ENCODE results near the gene TBC1D1. TPM values are rescaled to one million over a fixed set of nuclear protein-coding genes. Genes with fewer than 3 reads are reported as not detected.

The TBC1D1 gene
- total RNA-seq, 1 experiment from 2014 or later: 89.0 TPM

DNA sequence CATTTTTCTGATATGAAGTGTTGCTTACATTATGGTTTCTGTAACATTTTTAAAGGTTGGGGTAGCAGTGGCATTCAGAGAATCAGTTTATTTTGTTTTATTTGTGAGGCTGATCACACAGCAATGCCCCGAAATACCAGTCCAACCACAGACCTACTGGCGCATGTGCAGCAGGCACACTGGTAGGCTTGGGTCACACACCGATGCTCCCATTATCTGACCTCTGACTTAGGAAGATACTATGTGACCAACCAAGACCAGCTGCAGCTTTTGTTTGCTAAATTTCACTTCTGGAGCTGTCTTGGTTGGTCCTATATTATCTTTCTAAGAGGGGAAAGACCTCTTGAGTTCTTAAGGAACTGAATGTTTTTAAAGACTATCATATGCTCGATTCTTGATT is 45.7 kb upstream of the TBC1D1 start:
- Histone ChIP-seq H3K9ac (ENCODE audit: low read length) (no peak overlapping the region), H3F3A (ENCODE audit: low read length, unreplicated experiment) (no peaks in the 10 kb centered on the region), H3K79me2 (ENCODE audit: low read length) (no peaks in the 10 kb centered on the region), H3K9me3 (ENCODE audit: low read length) (no peaks in the 10 kb centered on the region), H4K20me1 (ENCODE audit: low read length) (no peaks in the 10 kb centered on the region), H3K9me2 (replicated peaks; ENCODE audit: low read length) (no peaks in the 10 kb centered on the region), H3K27me3 (ENCODE audit: low read length) (no peaks in the 10 kb centered on the region), H3K4me3 (ENCODE audit: low read length) (no peak overlapping the region), H2AFZ (ENCODE audit: low read length) (no peak overlapping the region), H3K4me1 (ENCODE audit: insufficient read depth, low read length) (no peaks in the 10 kb centered on the region), H3K4me2 (ENCODE audit: low read length) (no peak overlapping the region), H3K36me3 (ENCODE audit: low read depth, low read length) (peaks cover 13% of the 10 kb centered on the region; the same call in 1 of the 2 replicates), H3K27ac (ENCODE audit: low read length) (no peak overlapping the region)
- CTCF ChIA-PET: no interaction called here
- no TSS peak for BruUV-seq (replicated peaks)
- TF ChIP-seq EZH2phosphoT487 (IDR thresholded peaks at IDR 0.05; ENCODE audit: borderline replicate concordance, low read length) (no peak), CTCF (conservative IDR thresholded peaks at IDR 0.05; ENCODE audit: low read depth, low read length) (no peak), EZH2 (IDR thresholded peaks at IDR 0.05; ENCODE audit: low read length, unreplicated experiment) (no peak)
- ATAC-seq (no peak), DNase-seq (no peak)
- intact Hi-C loops (cut with micrococcal nuclease): no loop called here
- POLR2A ChIA-PET (ENCODE audit: unreplicated experiment): no interaction called here

GRCh38 chr4:37847311-37847884 is 43.5 kb upstream of the TBC1D1 start:
- ChIA-PET POLR2A (ENCODE audit: unreplicated experiment) (no interaction called here), CTCF (interaction anchor here (0.6 kb wide), 1 partner anchor 23 kb away, joined by 4 read pairs; no protein-coding TSS in a partner anchor)
- Histone ChIP-seq H3K9me3 (ENCODE audit: low read length) (no peaks in the 10 kb centered on the region), H3F3A (ENCODE audit: low read length, unreplicated experiment) (no peaks in the 10 kb centered on the region), H3K9me2 (replicated peaks; ENCODE audit: low read length) (no peaks in the 10 kb centered on the region), H3K27ac (ENCODE audit: low read length) (no peak overlapping the region), H3K4me3 (ENCODE audit: low read length) (no peak overlapping the region), H3K79me2 (ENCODE audit: low read length) (no peaks in the 10 kb centered on the region), H3K4me2 (ENCODE audit: low read length) (no peak overlapping the region), H2AFZ (ENCODE audit: low read length) (no peak overlapping the region), H3K4me1 (ENCODE audit: insufficient read depth, low read length) (no peaks in the 10 kb centered on the region), H3K36me3 (ENCODE audit: low read depth, low read length) (peaks cover 13% of the 10 kb centered on the region; the same call in 1 of the 2 replicates), H3K9ac (ENCODE audit: low read length) (no peak overlapping the region), H4K20me1 (ENCODE audit: low read length) (no peaks in the 10 kb centered on the region), H3K27me3 (ENCODE audit: low read length) (no peaks in the 10 kb centered on the region)
- intact Hi-C loops (cut with micrococcal nuclease): no loop called here
- no TSS peak for BruUV-seq (replicated peaks)
- DNase-seq (no peak), ATAC-seq (no peak)
- no peak for TF ChIP-seq EZH2phosphoT487 (IDR thresholded peaks at IDR 0.05; ENCODE audit: borderline replicate concordance, low read length)
- no peak for TF ChIP-seq EZH2 (IDR thresholded peaks at IDR 0.05; ENCODE audit: low read length, unreplicated experiment)
- TF ChIP-seq CTCF (conservative IDR thresholded peaks at IDR 0.05; ENCODE audit: low read depth, low read length): no peak

- no peak overlapping the region for H2AFZ ChIP-seq (ENCODE audit: low read length)
- H3K27ac ChIP-seq (ENCODE audit: low read length): no peak overlapping the region
- POLR2A ChIA-PET (ENCODE audit: unreplicated experiment): no interaction called here
- CTCF ChIA-PET: no interaction called here
- BruUV-seq (replicated peaks): no TSS peak
- ATAC-seq (no peak), DNase-seq (no peak)
- H3K4me3 ChIP-seq (ENCODE audit: low read length): no peak overlapping the region
- H3K79me2 ChIP-seq (ENCODE audit: low read length): no peaks in the 10 kb centered on the region
- peaks cover 8% of the 10 kb centered on the region; the same call in 1 of the 2 replicates for H3K36me3 ChIP-seq (ENCODE audit: low read depth, low read length)
- no peaks in the 10 kb centered on the region for H3K9me3 ChIP-seq (ENCODE audit: low read length)
- H3K9me2 ChIP-seq (replicated peaks; ENCODE audit: low read length): no peaks in the 10 kb centered on the region
- H3K9ac ChIP-seq (ENCODE audit: low read length): no peak overlapping the region
- no peak for TF ChIP-seq EZH2 (IDR thresholded peaks at IDR 0.05; ENCODE audit: low read length, unreplicated experiment)
- TF ChIP-seq EZH2phosphoT487 (IDR thresholded peaks at IDR 0.05; ENCODE audit: borderline replicate concordance, low read length): no peak
- no peak for TF ChIP-seq CTCF (conservative IDR thresholded peaks at IDR 0.05; ENCODE audit: low read depth, low read length)
- no peaks in the 10 kb centered on the region for H3F3A ChIP-seq (ENCODE audit: low read length, unreplicated experiment)
- H3K27me3 ChIP-seq (ENCODE audit: low read length): no peaks in the 10 kb centered on the region
- H3K4me1 ChIP-seq (ENCODE audit: insufficient read depth, low read length): no peaks in the 10 kb centered on the region
- intact Hi-C loops (cut with micrococcal nuclease): no loop called here
- H3K4me2 ChIP-seq (ENCODE audit: low read length): no peak overlapping the region
- H4K20me1 ChIP-seq (ENCODE audit: low read length): no peaks in the 10 kb centered on the region
These were observed 38.5 kb upstream of the TBC1D1 start for GRCh38 chr4:37852376-37852775.

All from PC-3 (cell line).